ENCODE data around the gene TRPV2.
A peak's percentile ranks its signal among the peaks of the same experiment; 100 is the strongest.
"Not testable (repeated sequence)": the region's sequence is repeated elsewhere in the genome, so short reads cannot be mapped to it uniquely, and the experiment has no call there.

Gene TRPV2

DNA sequence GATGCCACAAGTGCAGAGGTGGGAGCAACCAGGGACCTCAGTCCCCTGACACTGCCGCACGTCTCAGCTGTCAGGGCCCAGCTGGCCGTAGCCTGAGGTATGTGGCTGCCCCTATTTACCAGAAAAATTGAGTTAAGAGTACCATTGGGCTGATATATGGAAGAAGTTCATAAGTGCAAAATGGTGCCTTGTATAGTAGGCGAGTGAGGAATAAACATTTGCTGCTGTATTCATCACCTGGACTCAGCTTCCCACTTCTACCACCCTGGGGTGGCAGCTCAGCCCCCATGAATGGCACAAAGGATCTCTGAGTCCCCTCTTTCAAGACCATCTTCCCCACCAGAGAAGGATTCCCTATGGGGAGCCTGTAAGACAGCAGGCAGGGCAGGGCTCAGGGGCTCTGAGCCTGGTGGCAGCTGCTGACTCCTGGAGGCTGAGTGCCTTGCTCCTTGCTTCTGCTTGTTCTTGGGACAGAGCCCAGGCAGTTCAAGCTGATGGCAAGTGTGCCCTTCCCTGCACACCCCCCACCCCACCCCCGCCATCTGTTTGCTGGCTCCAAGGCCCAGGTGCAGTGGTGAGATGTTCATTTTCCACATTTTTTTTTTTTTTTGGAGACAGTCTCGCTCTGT lies 29.0 kb downstream of the TRPV2 start:
- Histone ChIP-seq H3K36me3 (ENCODE audit: control insufficient read depth, insufficient read depth, low read length) (peaks cover 88% of the 10 kb centered on the region), H3K9me3 (ENCODE audit: control insufficient read depth, low read length) (no peaks in the 10 kb centered on the region), H3K4me1 (ENCODE audit: control insufficient read depth, insufficient read depth, low read length, poor library complexity, severe bottlenecking) (peaks cover 22% of the 10 kb centered on the region), H3K27ac (ENCODE audit: low read depth, low read length, severe bottlenecking) (no peak overlapping the region), H3K4me3 (ENCODE audit: extremely low read depth, insufficient read depth, low read length, poor library complexity, severe bottlenecking) (no peak overlapping the region)
- WGBS, 2 experiments (ENCODE audit: insufficient coverage in 2 of 2): 89 to 91% methylated on average over 3 to 4 of the region's 6 CpGs

GRCh38 chr17:16446338-16446983 lies 31.1 kb downstream of the TRPV2 start:
- H3K36me3 ChIP-seq (ENCODE audit: control insufficient read depth, insufficient read depth, low read length): peaks cover 67% of the 10 kb centered on the region
- peak overlapping the region; percentile 41 for H3K27ac ChIP-seq (ENCODE audit: low read depth, low read length, severe bottlenecking)

GRCh38 chr17:16447676-16448075 lies 32.3 kb downstream of the TRPV2 start:
- H3K9me3 ChIP-seq (ENCODE audit: control insufficient read depth, low read length): no peaks in the 10 kb centered on the region
- no peak overlapping the region for H3K4me3 ChIP-seq (ENCODE audit: extremely low read depth, insufficient read depth, low read length, poor library complexity, severe bottlenecking)
- H3K4me1 ChIP-seq (ENCODE audit: control insufficient read depth, insufficient read depth, low read length, poor library complexity, severe bottlenecking): peaks cover 2% of the 10 kb centered on the region
- peaks cover 55% of the 10 kb centered on the region for H3K36me3 ChIP-seq (ENCODE audit: control insufficient read depth, insufficient read depth, low read length)
- H3K27ac ChIP-seq (ENCODE audit: low read depth, low read length, severe bottlenecking): no peak overlapping the region
- WGBS, 2 experiments (ENCODE audit: insufficient coverage in 2 of 2): 94 to 97% methylated on average over 2 to 6 of the region's 8 CpGs

More at GRCh38 chr17:16446338-16446983, 31.1 kb downstream of the TRPV2 start:
- Histone ChIP-seq H3K9me3 (ENCODE audit: control insufficient read depth, low read length) (no peaks in the 10 kb centered on the region), H3K4me3 (ENCODE audit: extremely low read depth, insufficient read depth, low read length, poor library complexity, severe bottlenecking) (no peak overlapping the region), H3K4me1 (ENCODE audit: control insufficient read depth, insufficient read depth, low read length, poor library complexity, severe bottlenecking) (peaks cover 11% of the 10 kb centered on the region)
- 95 to 98% methylated on average over 8 to 10 of the region's 12 CpGs for WGBS, 2 experiments (ENCODE audit: insufficient coverage in 2 of 2)

GRCh38 chr17:16448490-16448889 lies 33.1 kb downstream of the TRPV2 start:
- no peaks in the 10 kb centered on the region for H3K9me3 ChIP-seq (ENCODE audit: control insufficient read depth, low read length)
- no peak overlapping the region for H3K4me3 ChIP-seq (ENCODE audit: extremely low read depth, insufficient read depth, low read length, poor library complexity, severe bottlenecking)
- 90 to 91% methylated on average over 3 to 5 of the region's 6 CpGs for WGBS, 2 experiments (ENCODE audit: insufficient coverage in 2 of 2)
- H3K27ac ChIP-seq (ENCODE audit: low read depth, low read length, severe bottlenecking): peak overlapping the region; percentile 49
- no peaks in the 10 kb centered on the region for H3K4me1 ChIP-seq (ENCODE audit: control insufficient read depth, insufficient read depth, low read length, poor library complexity, severe bottlenecking)
- peaks cover 47% of the 10 kb centered on the region for H3K36me3 ChIP-seq (ENCODE audit: control insufficient read depth, insufficient read depth, low read length)

DNA sequence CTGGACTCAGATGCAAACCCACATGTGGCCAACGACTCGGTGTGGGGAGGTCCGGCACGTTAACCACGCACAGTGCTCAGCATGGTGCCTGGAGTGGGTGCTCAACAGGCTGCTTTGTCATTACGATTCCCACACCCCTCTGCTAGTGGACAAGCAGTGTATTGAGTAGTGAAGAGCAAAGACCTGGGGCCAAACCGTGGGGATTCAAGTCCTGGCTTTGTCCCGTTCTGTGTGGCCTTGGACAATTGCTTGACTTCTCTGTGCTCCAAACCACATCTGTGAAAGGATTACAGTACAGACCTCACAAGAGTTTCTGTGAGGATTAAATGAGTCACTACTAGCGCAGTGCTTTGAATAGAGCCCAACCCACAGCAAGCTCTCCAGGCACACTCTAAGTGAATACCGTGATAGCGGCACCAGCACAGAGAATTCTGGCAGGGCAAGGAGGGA lies 33.8 kb downstream of the TRPV2 start:
- Histone ChIP-seq H3K36me3 (ENCODE audit: control insufficient read depth, insufficient read depth, low read length) (peaks cover 40% of the 10 kb centered on the region), H3K9me3 (ENCODE audit: control insufficient read depth, low read length) (no peaks in the 10 kb centered on the region), H3K4me1 (ENCODE audit: control insufficient read depth, insufficient read depth, low read length, poor library complexity, severe bottlenecking) (no peaks in the 10 kb centered on the region), H3K4me3 (ENCODE audit: extremely low read depth, insufficient read depth, low read length, poor library complexity, severe bottlenecking) (no peak overlapping the region), H3K27ac (ENCODE audit: low read depth, low read length, severe bottlenecking) (peak overlapping the region; percentile 49)
- WGBS, 2 experiments (ENCODE audit: insufficient coverage in 2 of 2): 96 to 98% methylated on average over 7 to 10 of the region's 11 CpGs

- Histone ChIP-seq H3K4me3 (ENCODE audit: extremely low read depth, insufficient read depth, low read length, poor library complexity, severe bottlenecking) (no peak overlapping the region), H3K36me3 (ENCODE audit: control insufficient read depth, insufficient read depth, low read length) (peaks cover 38% of the 10 kb centered on the region), H3K9me3 (ENCODE audit: control insufficient read depth, low read length) (no peaks in the 10 kb centered on the region), H3K4me1 (ENCODE audit: control insufficient read depth, insufficient read depth, low read length, poor library complexity, severe bottlenecking) (no peaks in the 10 kb centered on the region), H3K27ac (ENCODE audit: low read depth, low read length, severe bottlenecking) (no peak overlapping the region)
- WGBS, 2 experiments (ENCODE audit: insufficient coverage in 2 of 2): 100% methylated on average over 1 to 2 of the region's 4 CpGs
These were observed 34.7 kb downstream of the TRPV2 start for GRCh38 chr17:16450028-16450427.

DNA sequence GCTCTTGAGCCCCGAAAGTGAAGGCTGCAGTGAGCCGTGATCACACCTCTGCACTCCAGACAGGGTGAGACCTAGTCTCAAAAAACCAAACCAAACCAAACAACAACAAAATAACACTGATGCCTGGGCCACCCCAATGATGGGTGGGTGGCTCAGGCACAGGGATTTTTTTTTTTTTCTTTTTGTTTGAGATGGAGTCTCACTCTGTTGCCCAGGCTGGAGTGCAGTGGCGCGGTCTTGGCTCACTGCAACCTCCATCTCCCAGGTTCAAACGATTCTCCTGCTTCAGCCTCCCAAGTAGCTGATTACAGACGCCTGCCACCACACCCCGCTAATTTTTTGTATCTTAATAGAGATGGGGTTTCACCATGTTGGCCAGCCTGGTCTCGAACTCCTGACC lies 36.9 kb downstream of the TRPV2 start:
- H3K9me3 ChIP-seq (ENCODE audit: control insufficient read depth, low read length); H3K4me1 ChIP-seq (ENCODE audit: control insufficient read depth, insufficient read depth, low read length, poor library complexity, severe bottlenecking); H3K4me3 ChIP-seq (ENCODE audit: extremely low read depth, insufficient read depth, low read length, poor library complexity, severe bottlenecking); H3K27ac ChIP-seq (ENCODE audit: low read depth, low read length, severe bottlenecking): not testable (repeated sequence)
- peaks cover 23% of the 10 kb centered on the region for H3K36me3 ChIP-seq (ENCODE audit: control insufficient read depth, insufficient read depth, low read length)
- WGBS, 2 experiments (ENCODE audit: insufficient coverage in 2 of 2): 44 to 80% methylated on average over 2 to 6 of the region's 8 CpGs

- peak overlapping the region; percentile 45 for H3K27ac ChIP-seq (ENCODE audit: low read depth, low read length, severe bottlenecking)
- no peaks in the 10 kb centered on the region for H3K4me1 ChIP-seq (ENCODE audit: control insufficient read depth, insufficient read depth, low read length, poor library complexity, severe bottlenecking)
- no peaks in the 10 kb centered on the region for H3K9me3 ChIP-seq (ENCODE audit: control insufficient read depth, low read length)
- peaks cover 11% of the 10 kb centered on the region for H3K36me3 ChIP-seq (ENCODE audit: control insufficient read depth, insufficient read depth, low read length)
- no peak overlapping the region for H3K4me3 ChIP-seq (ENCODE audit: extremely low read depth, insufficient read depth, low read length, poor library complexity, severe bottlenecking)
- 92 to 97% methylated on average over 4 of the region's 4 CpGs for WGBS, 2 experiments (ENCODE audit: insufficient coverage in 2 of 2)
These were observed 38.1 kb downstream of the TRPV2 start for GRCh38 chr17:16453493-16453851.

GRCh38 chr17:16455997-16456741 lies 40.8 kb downstream of the TRPV2 start:
- no peak overlapping the region for H3K4me3 ChIP-seq (ENCODE audit: extremely low read depth, insufficient read depth, low read length, poor library complexity, severe bottlenecking)
- H3K9me3 ChIP-seq (ENCODE audit: control insufficient read depth, low read length): no peaks in the 10 kb centered on the region
- peaks cover 12% of the 10 kb centered on the region for H3K36me3 ChIP-seq (ENCODE audit: control insufficient read depth, insufficient read depth, low read length)
- H3K27ac ChIP-seq (ENCODE audit: low read depth, low read length, severe bottlenecking): no peak overlapping the region
- WGBS, 2 experiments (ENCODE audit: insufficient coverage in 2 of 2): 86 to 88% methylated on average over 4 to 5 of the region's 5 CpGs
- H3K4me1 ChIP-seq (ENCODE audit: control insufficient read depth, insufficient read depth, low read length, poor library complexity, severe bottlenecking): no peaks in the 10 kb centered on the region

GRCh38 chr17:16456742-16457316 lies 41.5 kb downstream of the TRPV2 start:
- 92 to 95% methylated on average over 6 to 9 of the region's 9 CpGs for WGBS, 2 experiments (ENCODE audit: insufficient coverage in 2 of 2)

More at GRCh38 chr17:16456742-16457316, 41.5 kb downstream of the TRPV2 start:
- Histone ChIP-seq H3K36me3 (ENCODE audit: control insufficient read depth, insufficient read depth, low read length) (peaks cover 12% of the 10 kb centered on the region), H3K4me1 (ENCODE audit: control insufficient read depth, insufficient read depth, low read length, poor library complexity, severe bottlenecking) (no peaks in the 10 kb centered on the region), H3K27ac (ENCODE audit: low read depth, low read length, severe bottlenecking) (no peak overlapping the region), H3K4me3 (ENCODE audit: extremely low read depth, insufficient read depth, low read length, poor library complexity, severe bottlenecking) (no peak overlapping the region), H3K9me3 (ENCODE audit: control insufficient read depth, low read length) (no peaks in the 10 kb centered on the region)

Measured in mesodermal cell (in vitro differentiated cells).